Measurements from ENCODE around the gene CDC42.

CDC42 gene

GRCh38 chr1:22115286-22115685 lies 62.8 kb downstream of the CDC42 start:
- no peak for TF ChIP-seq ZFX (IDR thresholded peaks at IDR 0.05)
- TF ChIP-seq CTCF (conservative IDR thresholded peaks at IDR 0.05) = no peak
- no peak overlapping the region for H3K27ac ChIP-seq

- H3K27ac ChIP-seq = no peak overlapping the region
- TF ChIP-seq CTCF (conservative IDR thresholded peaks at IDR 0.05) = no peak
- no peak for TF ChIP-seq ZFX (IDR thresholded peaks at IDR 0.05)
Observed at GRCh38 chr1:22117238-22117637, 64.7 kb downstream of the CDC42 start.

- TF ChIP-seq ZFX (IDR thresholded peaks at IDR 0.05) (no peak), CTCF (conservative IDR thresholded peaks at IDR 0.05) (no peak)
- no peak overlapping the region for H3K27ac ChIP-seq
Observed at GRCh38 chr1:22117851-22118250, 65.3 kb downstream of the CDC42 start.

- TF ChIP-seq CTCF (conservative IDR thresholded peaks at IDR 0.05) (no peak), ZFX (IDR thresholded peaks at IDR 0.05) (no peak)
Observed at GRCh38 chr1:22118291-22118992, 65.9 kb downstream of the CDC42 start.

GRCh38 chr1:22119626-22120468 lies 67.3 kb downstream of the CDC42 start:
- TF ChIP-seq ZFX (IDR thresholded peaks at IDR 0.05) (no peak), CTCF (conservative IDR thresholded peaks at IDR 0.05) (no peak)
- H3K27ac ChIP-seq = no peak overlapping the region

More at GRCh38 chr1:22118291-22118992, 65.9 kb downstream of the CDC42 start:
- H3K27ac ChIP-seq = no peak overlapping the region

- no peak for TF ChIP-seq CTCF (conservative IDR thresholded peaks at IDR 0.05)
- no peak for TF ChIP-seq ZFX (IDR thresholded peaks at IDR 0.05)
- no peak overlapping the region for H3K27ac ChIP-seq
Observed at GRCh38 chr1:22120469-22120790, 67.9 kb downstream of the CDC42 start.

GRCh38 chr1:22121421-22121911 lies 69.0 kb downstream of the CDC42 start:
- no peak for TF ChIP-seq ZFX (IDR thresholded peaks at IDR 0.05)
- TF ChIP-seq CTCF (conservative IDR thresholded peaks at IDR 0.05) = no peak
- H3K27ac ChIP-seq = no peak overlapping the region

Data from C4-2B (cell line).